ENCODE results near the gene CYTH4.

- TF ChIP-seq CTCF (IDR thresholded peaks at IDR 0.05) (no peak), POLR2A (IDR thresholded peaks at IDR 0.05) (no peak)
These were observed 41.9 kb upstream of the CYTH4 start for GRCh38 chr22:37240240-37240940.
